HEK293 (cell line): Measurements from ENCODE around the gene GAS2L2.

Experiments used
- CTCF ChIA-PET: fragments of 350-600 bp; formaldehyde crosslinking; extraction: SDS; loops from one replicate; lab custom pipeline; 2021; ENCODE audit warnings: antibody characterized with exemption; lab: Yijun Ruan, JAX
- POLR2A ChIA-PET: fragments of 300-600 bp; formaldehyde crosslinking; extraction: SDS; loops from one replicate; lab custom pipeline; 2020; ENCODE audit warnings: antibody characterized with exemption, inconsistent platforms; lab: Yijun Ruan, JAX
- H3K27ac ChIP-seq: fragments of 200-500 bp; sonication (Bioruptor generic); 2 replicates; pipeline ENCODE4 v1.5.1; 2014; ENCODE audit warnings: low read depth, low read length, control low read depth, inconsistent platforms; ENCODE audit errors: extremely low read depth
- H3K36me3 ChIP-seq, 2 experiments: fragments of 200-500 bp in 1 of 2; sonication (Bioruptor generic) in 1 of 2; 1 replicate in 1 of 2; 2 replicates in 1 of 2; pipeline ENCODE4 v1.5.1; 2014 to 2017; ENCODE audit warnings: inconsistent platforms in 2 of 2, low read length in 2 of 2; ENCODE audit not compliant: control insufficient read depth in 2 of 2, insufficient read depth in 1 of 2
- H3K4me1 ChIP-seq: fragments of 200-500 bp; sonication (Bioruptor generic); 2 replicates; pipeline ENCODE4 v1.5.1; 2014; ENCODE audit warnings: mild to moderate bottlenecking, low read length, inconsistent platforms; ENCODE audit not compliant: control insufficient read depth, insufficient read depth
- H3K4me3 ChIP-seq: 2 replicates; pipeline ENCODE4 v1.5.1; 2011; ENCODE audit warnings: low read depth, mild to moderate bottlenecking, control low read depth, low read length, moderate library complexity
- H3K9me3 ChIP-seq: fragments of 200-500 bp; sonication (Bioruptor generic); 2 replicates; pipeline ENCODE4 v1.5.1; 2014; ENCODE audit warnings: low read depth, low read length, inconsistent platforms; ENCODE audit not compliant: control insufficient read depth, insufficient read depth
- GFI1B ChIP-seq: fragments of 450-650 bp; formaldehyde crosslinking; IDR thresholded peaks from 2 replicates; pipeline ENCODE4 v1.5.1; 2016; ENCODE audit warnings: missing biosample characterization, missing genetic modification characterization
- KLF7 ChIP-seq: fragments of 450-650 bp; formaldehyde crosslinking; IDR thresholded peaks from 2 replicates; pipeline ENCODE4 v1.5.1; 2016; ENCODE audit warnings: missing biosample characterization, missing genetic modification characterization, borderline replicate concordance
- MYNN ChIP-seq: fragments of 450-650 bp; formaldehyde crosslinking; IDR thresholded peaks from 2 replicates; pipeline ENCODE4 v1.5.1; 2016; ENCODE audit warnings: missing biosample characterization, missing genetic modification characterization, borderline replicate concordance
- RBAK ChIP-seq: fragments of 450-650 bp; formaldehyde crosslinking; IDR thresholded peaks from 2 replicates; pipeline ENCODE4 v1.5.1; 2016; ENCODE audit warnings: missing biosample characterization, missing genetic modification characterization
- SETDB1 ChIP-seq: IDR thresholded peaks from one replicate; pipeline ENCODE4 v1.6.1; 2017; ENCODE audit warnings: mild to moderate bottlenecking, low read length, moderate library complexity, mixed read lengths; ENCODE audit not compliant: insufficient read length
- SP7 ChIP-seq: fragments of 450-650 bp; formaldehyde crosslinking; IDR thresholded peaks from 2 replicates; pipeline ENCODE4 v1.5.1; 2016; ENCODE audit warnings: missing biosample characterization, missing genetic modification characterization
- ZBTB21 ChIP-seq: fragments of 450-650 bp; formaldehyde crosslinking; IDR thresholded peaks from 2 replicates; pipeline ENCODE4 v1.5.1; 2017; ENCODE audit warnings: missing biosample characterization, missing genetic modification characterization
- ZNF138 ChIP-seq: fragments of 450-650 bp; formaldehyde crosslinking; IDR thresholded peaks from 2 replicates; pipeline ENCODE4 v1.5.1; 2016; ENCODE audit warnings: missing biosample characterization, missing genetic modification characterization, borderline replicate concordance
- ZNF155 ChIP-seq: fragments of 450-650 bp; formaldehyde crosslinking; IDR thresholded peaks from 2 replicates; pipeline ENCODE4 v1.5.1; 2016; ENCODE audit warnings: missing biosample characterization, missing genetic modification characterization
- ZNF19 ChIP-seq: fragments of 450-650 bp; formaldehyde crosslinking; IDR thresholded peaks from 2 replicates; pipeline ENCODE4; 2016; ENCODE audit warnings: missing biosample characterization, missing genetic modification characterization, low read depth
- ZNF202 ChIP-seq: fragments of 450-650 bp; formaldehyde crosslinking; IDR thresholded peaks from 2 replicates; pipeline ENCODE4 v1.5.1; 2016; ENCODE audit warnings: missing biosample characterization, missing genetic modification characterization, borderline replicate concordance
- ZNF223 ChIP-seq: fragments of 450-650 bp; formaldehyde crosslinking; IDR thresholded peaks from 2 replicates; pipeline ENCODE4 v1.5.1; 2016; ENCODE audit warnings: missing biosample characterization, missing genetic modification characterization
- ZNF266 ChIP-seq: fragments of 450-650 bp; formaldehyde crosslinking; IDR thresholded peaks from 2 replicates; pipeline ENCODE4 v1.5.1; 2016; ENCODE audit warnings: missing biosample characterization, missing genetic modification characterization, low read depth
- ZNF341 ChIP-seq: fragments of 450-650 bp; formaldehyde crosslinking; IDR thresholded peaks from 2 replicates; pipeline ENCODE4; 2016; ENCODE audit warnings: low read depth, missing biosample characterization, missing genetic modification characterization
- ZNF366 ChIP-seq: fragments of 450-650 bp; formaldehyde crosslinking; conservative IDR thresholded peaks from 2 replicates; pipeline ENCODE4 v1.5.1; 2016; ENCODE audit warnings: missing biosample characterization, missing genetic modification characterization
- ZNF394 ChIP-seq: fragments of 450-650 bp; formaldehyde crosslinking; IDR thresholded peaks from 2 replicates; pipeline ENCODE4 v1.5.1; 2016; ENCODE audit warnings: missing biosample characterization, missing genetic modification characterization, mild to moderate bottlenecking, moderate library complexity, borderline replicate concordance
- ZNF404 ChIP-seq: fragments of 450-650 bp; formaldehyde crosslinking; IDR thresholded peaks from 2 replicates; pipeline ENCODE4 v1.5.1; 2017; ENCODE audit warnings: missing biosample characterization, missing genetic modification characterization
- ZNF426 ChIP-seq: fragments of 450-650 bp; formaldehyde crosslinking; IDR thresholded peaks from 2 replicates; pipeline ENCODE4 v1.5.1; 2017; ENCODE audit warnings: missing biosample characterization, missing genetic modification characterization, mild to moderate bottlenecking, inconsistent platforms, moderate library complexity
- ZNF48 ChIP-seq: fragments of 450-650 bp; formaldehyde crosslinking; IDR thresholded peaks from 2 replicates; pipeline ENCODE4 v1.5.1; 2016; ENCODE audit warnings: missing biosample characterization, missing genetic modification characterization
- ZNF530 ChIP-seq: fragments of 450-650 bp; formaldehyde crosslinking; IDR thresholded peaks from 2 replicates; pipeline ENCODE4 v1.5.1; 2016; ENCODE audit warnings: low read depth, missing biosample characterization, missing genetic modification characterization
- ZNF549 ChIP-seq: fragments of 450-650 bp; IDR thresholded peaks from 2 replicates; pipeline ENCODE4 v1.5.1; 2018; ENCODE audit warnings: missing biosample characterization, missing genetic modification characterization, mild to moderate bottlenecking, inconsistent platforms, moderate library complexity
- ZNF558 ChIP-seq: fragments of 450-650 bp; formaldehyde crosslinking; IDR thresholded peaks from 2 replicates; pipeline ENCODE4 v1.5.1; 2016; ENCODE audit warnings: missing biosample characterization, missing genetic modification characterization
- ZNF560 ChIP-seq: fragments of 450-650 bp; formaldehyde crosslinking; IDR thresholded peaks from 2 replicates; pipeline ENCODE4 v1.5.1; 2017; ENCODE audit warnings: missing biosample characterization, missing genetic modification characterization, borderline replicate concordance
- ZNF580 ChIP-seq: fragments of 450-650 bp; formaldehyde crosslinking; IDR thresholded peaks from 2 replicates; pipeline ENCODE4 v1.5.1; 2016; ENCODE audit warnings: missing biosample characterization, missing genetic modification characterization
- ZNF645 ChIP-seq: fragments of 450-650 bp; formaldehyde crosslinking; IDR thresholded peaks from 2 replicates; pipeline ENCODE4; 2016; ENCODE audit warnings: missing biosample characterization, missing genetic modification characterization
- ZNF664 ChIP-seq: fragments of 450-650 bp; formaldehyde crosslinking; IDR thresholded peaks from 2 replicates; pipeline ENCODE4 v1.5.1; 2016; ENCODE audit warnings: missing biosample characterization, missing genetic modification characterization
- ZNF768 ChIP-seq: fragments of 450-650 bp; formaldehyde crosslinking; IDR thresholded peaks from 2 replicates; pipeline ENCODE4 v1.5.1; 2018; ENCODE audit warnings: missing biosample characterization, mild to moderate bottlenecking, missing genetic modification characterization
- ZNF791 ChIP-seq: fragments of 450-650 bp; formaldehyde crosslinking; IDR thresholded peaks from 2 replicates; pipeline ENCODE4 v1.5.1; 2016; ENCODE audit warnings: missing biosample characterization, missing genetic modification characterization
- ZSCAN16 ChIP-seq: fragments of 450-650 bp; formaldehyde crosslinking; IDR thresholded peaks from 2 replicates; pipeline ENCODE4 v1.5.1; 2016; ENCODE audit warnings: missing biosample characterization, missing genetic modification characterization
- ZXDB ChIP-seq: fragments of 450-650 bp; formaldehyde crosslinking; IDR thresholded peaks from 2 replicates; pipeline ENCODE4 v1.5.1; 2016; ENCODE audit warnings: missing biosample characterization, missing genetic modification characterization
- TF ChIP-seq, protein P1 (sequence below): fragments of 450-650 bp; formaldehyde crosslinking; IDR thresholded peaks from 2 replicates; pipeline ENCODE4 v1.5.1; 2016; ENCODE audit warnings: missing biosample characterization, missing genetic modification characterization
- TF ChIP-seq, protein P2 (sequence below): fragments of 450-650 bp; formaldehyde crosslinking; IDR thresholded peaks from 2 replicates; pipeline ENCODE4 v1.5.1; 2017; ENCODE audit warnings: missing biosample characterization, missing genetic modification characterization

The GAS2L2 gene

GRCh38 chr17:35763767-35764122 lies 10.7 kb upstream of the GAS2L2 start:
- no peak overlapping the region for H3K27ac ChIP-seq
- H3K4me3 ChIP-seq: peak overlapping the region; percentile 9
- POLR2A ChIA-PET: interaction anchor here (0.7 to 2.5 kb wide), 13 partner anchors 18 to 185 kb away, joined by 3 to 85 read pairs (median 7); partner anchors contain the start of genes MMP28, PEX12, RASL10B and RDM1
- no peak for TF ChIP-seq ZSCAN16 (tag by site-specific recombination)
- peak; percentile 51 for TF ChIP-seq ZXDB
- TF ChIP-seq, protein P1, sequence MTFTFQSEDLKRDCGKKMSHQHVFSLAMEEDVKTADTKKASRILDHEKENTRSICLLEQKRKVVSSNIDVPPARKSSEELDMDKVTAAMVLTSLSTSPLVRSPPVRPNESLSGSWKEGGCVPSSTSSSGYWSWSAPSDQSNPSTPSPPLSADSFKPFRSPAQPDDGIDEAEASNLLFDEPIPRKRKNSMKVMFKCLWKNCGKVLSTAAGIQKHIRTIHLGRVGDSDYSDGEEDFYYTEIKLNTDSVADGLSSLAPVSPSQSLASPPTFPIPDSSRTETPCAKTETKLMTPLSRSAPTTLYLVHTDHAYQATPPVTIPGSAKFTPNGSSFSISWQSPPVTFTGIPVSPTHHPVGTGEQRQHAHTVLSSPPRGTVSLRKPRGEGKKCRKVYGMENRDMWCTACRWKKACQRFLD: peak; percentile 79; the same call in 1 of the 2 replicates
- TF ChIP-seq GFI1B (tag by site-specific recombination): peak; percentile 55; the same call in 1 of the 2 replicates
- peak; percentile 66; the same call in 1 of the 2 replicates for TF ChIP-seq ZNF155
- peak; percentile 88; the same call in 1 of the 2 replicates for TF ChIP-seq ZNF530 (tag by site-specific recombination)
- peak; percentile 97 for TF ChIP-seq ZNF404 (tag by site-specific recombination)
- TF ChIP-seq ZNF202 (tag by site-specific recombination): peak; percentile 96
- no peak; the same call in none of the 2 replicates for TF ChIP-seq ZNF341 (tag by site-specific recombination)
- TF ChIP-seq ZNF791 (tag by site-specific recombination): peak; percentile 73; the same call in 1 of the 2 replicates
- peak; percentile 98 for TF ChIP-seq ZNF426 (tag by site-specific recombination)
- no peak for TF ChIP-seq ZNF549 (tag by site-specific recombination)
- no peak for TF ChIP-seq SETDB1
- no peak for TF ChIP-seq ZNF768 (tag by site-specific recombination)
- peak; percentile 51; the same call in 1 of the 2 replicates for TF ChIP-seq KLF7
- peak; percentile 75 for TF ChIP-seq ZBTB21 (tag by site-specific recombination)
- 0 out of 2 replicates have a peak, but pooled peaks have one; percentile 75 for TF ChIP-seq RBAK
- TF ChIP-seq, protein P2, sequence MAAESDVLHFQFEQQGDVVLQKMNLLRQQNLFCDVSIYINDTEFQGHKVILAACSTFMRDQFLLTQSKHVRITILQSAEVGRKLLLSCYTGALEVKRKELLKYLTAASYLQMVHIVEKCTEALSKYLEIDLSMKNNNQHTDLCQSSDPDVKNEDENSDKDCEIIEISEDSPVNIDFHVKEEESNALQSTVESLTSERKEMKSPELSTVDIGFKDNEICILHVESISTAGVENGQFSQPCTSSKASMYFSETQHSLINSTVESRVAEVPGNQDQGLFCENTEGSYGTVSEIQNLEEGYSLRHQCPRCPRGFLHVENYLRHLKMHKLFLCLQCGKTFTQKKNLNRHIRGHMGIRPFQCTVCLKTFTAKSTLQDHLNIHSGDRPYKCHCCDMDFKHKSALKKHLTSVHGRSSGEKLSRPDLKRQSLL: no peak
- peak; percentile 97 for TF ChIP-seq ZNF266
- TF ChIP-seq MYNN: peak; percentile 63; the same call in 1 of the 2 replicates
- TF ChIP-seq ZNF138 (tag by site-specific recombination): peak; percentile 82; the same call in 1 of the 2 replicates
- TF ChIP-seq ZNF558 (tag by site-specific recombination): peak; percentile 93
- peak; percentile 28; the same call in 1 of the 2 replicates for TF ChIP-seq ZNF366
- peak; percentile 91 for TF ChIP-seq ZNF560 (tag by site-specific recombination)
- TF ChIP-seq ZNF664 (tag by site-specific recombination): peak; percentile 89
- TF ChIP-seq ZNF48: no peak
- TF ChIP-seq ZNF580 (tag by site-specific recombination): peak; percentile 62; the same call in 1 of the 2 replicates
- peak; percentile 73; the same call in 1 of the 2 replicates for TF ChIP-seq ZNF223 (tag by site-specific recombination)
- peak; percentile 80; the same call in 1 of the 2 replicates for TF ChIP-seq ZNF19 (tag by site-specific recombination)
- peak; percentile 99 for TF ChIP-seq ZNF394 (tag by site-specific recombination)
- TF ChIP-seq ZNF645 (tag by site-specific recombination): no peak
- no peak for TF ChIP-seq SP7

More at GRCh38 chr17:35763767-35764122, 10.7 kb upstream of the GAS2L2 start:
- H3K36me3 ChIP-seq: no peaks in the 10 kb centered on the region
- H3K9me3 ChIP-seq: no peaks in the 10 kb centered on the region
- CTCF ChIA-PET: interaction anchor here (0.6 to 6.2 kb wide), 71 partner anchors 8 to 1182 kb away, joined by 3 to 118 read pairs (median 5); partner anchors contain the start of genes AP2B1, GAS2L2, LIG3 and MMP28
- no peaks in the 10 kb centered on the region; the same call in 1 of the 2 replicates for H3K4me1 ChIP-seq
